ENCODE results near the gene SCN5A. TPM values are rescaled to one million over a fixed set of nuclear protein-coding genes. Genes with fewer than 3 reads are reported as not detected.

SCN5A gene
- total and polyA plus RNA-seq, 10 donors: 0.02 to 1.2 (median 0.17) TPM; not detected in 3

GRCh38 chr3:38657369-38657768 lies 7.9 kb upstream of the SCN5A start:
- no peak for DNase-seq
- H3K36me3 ChIP-seq: no peaks in the 10 kb centered on the region
- TF ChIP-seq POLR2A (IDR thresholded peaks at IDR 0.05): no peak
- no peak for TF ChIP-seq POLR2AphosphoS5 (IDR thresholded peaks at IDR 0.05)
- TF ChIP-seq, protein P1, sequence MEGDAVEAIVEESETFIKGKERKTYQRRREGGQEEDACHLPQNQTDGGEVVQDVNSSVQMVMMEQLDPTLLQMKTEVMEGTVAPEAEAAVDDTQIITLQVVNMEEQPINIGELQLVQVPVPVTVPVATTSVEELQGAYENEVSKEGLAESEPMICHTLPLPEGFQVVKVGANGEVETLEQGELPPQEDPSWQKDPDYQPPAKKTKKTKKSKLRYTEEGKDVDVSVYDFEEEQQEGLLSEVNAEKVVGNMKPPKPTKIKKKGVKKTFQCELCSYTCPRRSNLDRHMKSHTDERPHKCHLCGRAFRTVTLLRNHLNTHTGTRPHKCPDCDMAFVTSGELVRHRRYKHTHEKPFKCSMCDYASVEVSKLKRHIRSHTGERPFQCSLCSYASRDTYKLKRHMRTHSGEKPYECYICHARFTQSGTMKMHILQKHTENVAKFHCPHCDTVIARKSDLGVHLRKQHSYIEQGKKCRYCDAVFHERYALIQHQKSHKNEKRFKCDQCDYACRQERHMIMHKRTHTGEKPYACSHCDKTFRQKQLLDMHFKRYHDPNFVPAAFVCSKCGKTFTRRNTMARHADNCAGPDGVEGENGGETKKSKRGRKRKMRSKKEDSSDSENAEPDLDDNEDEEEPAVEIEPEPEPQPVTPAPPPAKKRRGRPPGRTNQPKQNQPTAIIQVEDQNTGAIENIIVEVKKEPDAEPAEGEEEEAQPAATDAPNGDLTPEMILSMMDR (IDR thresholded peaks at IDR 0.05 in 8 of 11, conservative IDR thresholded peaks at IDR 0.05 in 3 of 11): no peak
- H3K27me3 ChIP-seq (replicated peaks in 1 of 7): peaks cover 0 to 87% (median 20%) of the 10 kb centered on the region in 7 donors
- intact Hi-C loops (cut with DNase I; ENCODE audit: low total_unique reads): no loop called here
- peaks cover 0 to 5% (median 0%) of the 10 kb centered on the region in 6 donors for H3K4me1 ChIP-seq
- no peak overlapping the region for H3K27ac ChIP-seq
- H3K4me3 ChIP-seq: no peak overlapping the region
- WGBS, 5 donors: 56 to 65% (median 62%) methylated on average over 5 of the region's 5 CpGs
- peaks cover 0 to 22% (median 17%) of the 10 kb centered on the region in 8 donors for H3K9me3 ChIP-seq

DNA sequence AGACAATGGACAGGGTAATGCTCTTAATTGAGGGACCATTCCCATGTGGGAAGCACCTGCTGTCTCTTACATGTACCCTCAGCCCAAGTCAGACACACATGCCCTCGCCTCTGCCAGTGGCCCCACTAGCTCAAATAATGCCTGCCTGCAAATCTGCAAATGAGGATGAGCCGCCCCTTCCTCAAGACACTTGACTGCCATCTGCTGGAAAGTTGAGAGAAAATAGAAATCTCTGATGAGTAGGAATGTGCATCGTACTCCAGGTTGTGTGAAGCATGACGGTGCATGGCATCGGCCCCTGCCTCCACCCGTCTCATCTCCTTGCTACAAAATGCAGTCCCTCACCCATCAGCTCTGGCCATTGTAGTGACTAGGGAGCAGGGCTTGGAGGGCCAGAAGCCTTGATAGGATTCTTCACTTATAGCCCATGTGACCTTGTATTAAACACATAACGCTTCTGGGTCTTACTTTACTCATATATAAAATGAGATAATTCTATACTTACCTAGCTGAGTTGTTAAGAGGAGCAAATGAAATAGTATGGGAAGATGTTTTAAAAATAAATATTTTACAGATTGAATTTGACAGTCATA lies 6.3 kb upstream of the SCN5A start:
- Histone ChIP-seq H3K9me3 (peaks cover 0 to 6% (median 2%) of the 10 kb centered on the region in 8 donors), H3K36me3 (no peaks in the 10 kb centered on the region), H3K27ac (peak overlapping the region in 1 of 8 donors; percentile 48), H3K4me3 (no peak overlapping the region), H3K27me3 (replicated peaks in 1 of 7) (peaks cover 0 to 95% (median 23%) of the 10 kb centered on the region in 7 donors), H3K4me1 (peaks cover 0 to 11% (median 6%) of the 10 kb centered on the region in 6 donors)
- intact Hi-C loops (cut with DNase I; ENCODE audit: low total_unique reads): no loop called here
- TF ChIP-seq POLR2AphosphoS5 (IDR thresholded peaks at IDR 0.05) (no peak), POLR2A (IDR thresholded peaks at IDR 0.05) (no peak)
- TF ChIP-seq, protein P1 (IDR thresholded peaks at IDR 0.05 in 8 of 11, conservative IDR thresholded peaks at IDR 0.05 in 3 of 11): peak in 5 of 11 experiments; percentile 9 to 28 (median 16)
- no peak for DNase-seq
- 13 to 21% (median 16%) methylated on average over 7 of the region's 7 CpGs for WGBS, 5 donors

- H3K27me3 ChIP-seq (replicated peaks in 1 of 7): peaks cover 0 to 95% (median 28%) of the 10 kb centered on the region in 7 donors
- no peak overlapping the region for H3K4me3 ChIP-seq
- no peak for DNase-seq
- no peaks in the 10 kb centered on the region for H3K9me3 ChIP-seq
- H3K27ac ChIP-seq: peak overlapping the region in 2 of 8 donors; percentile 28 to 48
- 76 to 91% (median 79%) methylated on average over 6 to 7 of the region's 7 CpGs for WGBS, 5 donors
- intact Hi-C loops (cut with DNase I; ENCODE audit: low total_unique reads): loop anchor here (5.0 kb wide), 1 partner anchor 132 kb away; no protein-coding TSS in a partner anchor
- H3K4me1 ChIP-seq: peaks cover 0 to 29% (median 17%) of the 10 kb centered on the region in 6 donors
- TF ChIP-seq, protein P1 (IDR thresholded peaks at IDR 0.05 in 8 of 11, conservative IDR thresholded peaks at IDR 0.05 in 3 of 11): no peak
- TF ChIP-seq POLR2A (IDR thresholded peaks at IDR 0.05) (no peak), POLR2AphosphoS5 (IDR thresholded peaks at IDR 0.05) (no peak)
- H3K36me3 ChIP-seq: no peaks in the 10 kb centered on the region
Measured at GRCh38 chr3:38653685-38654537, 4.4 kb upstream of the SCN5A start.

GRCh38 chr3:38652934-38653333 lies 3.4 kb upstream of the SCN5A start:
- no peaks in the 10 kb centered on the region for H3K36me3 ChIP-seq
- peaks cover 0 to 35% (median 23%) of the 10 kb centered on the region in 6 donors for H3K4me1 ChIP-seq
- H3K9me3 ChIP-seq: no peaks in the 10 kb centered on the region
- H3K4me3 ChIP-seq: no peak overlapping the region
- H3K27me3 ChIP-seq (replicated peaks in 1 of 7): peaks cover 4 to 95% (median 30%) of the 10 kb centered on the region in 7 donors
- TF ChIP-seq, protein P1 (IDR thresholded peaks at IDR 0.05 in 8 of 11, conservative IDR thresholded peaks at IDR 0.05 in 3 of 11): no peak
- TF ChIP-seq POLR2AphosphoS5 (IDR thresholded peaks at IDR 0.05) (no peak), POLR2A (IDR thresholded peaks at IDR 0.05) (no peak)
- H3K27ac ChIP-seq: no peak overlapping the region
- WGBS, 5 donors: 81 to 95% (median 93%) methylated on average over 1 of the region's 1 CpG
- intact Hi-C loops (cut with DNase I; ENCODE audit: low total_unique reads): loop anchor here (5.0 kb wide), 1 partner anchor 131 kb away; no protein-coding TSS in a partner anchor
- no peak for DNase-seq
